ENCODE measurements around the gene GABRG3. TPM values are rescaled to one million over a fixed set of nuclear protein-coding genes. Genes with fewer than 3 reads are reported as not detected.
"Not testable (repeated sequence)": the region's sequence is repeated elsewhere in the genome, so short reads cannot be mapped to it uniquely, and the experiment has no call there.

Gene GABRG3
- total and polyA plus RNA-seq, 4 experiments from 2014 or later: not detected

GRCh38 chr15:27176785-27177406, 205.9 kb downstream of the GABRG3 start:
- POLR2A ChIA-PET (ENCODE audit: partially characterized antibody): no interaction called here
- Mint-ChIP-seq H3K4me1 (no peaks in the 10 kb centered on the region), H3K9me3 (peaks cover 0 to 37% (median 22%) of the 10 kb centered on the region in 8 donors), H3K27me3 (no peaks in the 10 kb centered on the region), H3K4me3 (no peak overlapping the region), H3K36me3 (no peaks in the 10 kb centered on the region), H3K27ac (no peak overlapping the region)
- intact Hi-C loops (cut with micrococcal nuclease): no loop called here
- H3K27ac ChIP-seq (ENCODE audit: low read depth, low read length): no peak overlapping the region
- H3K27me3 ChIP-seq (ENCODE audit: insufficient read depth, low read length): no peaks in the 10 kb centered on the region
- H3K36me3 ChIP-seq (ENCODE audit: insufficient read depth, low read length): no peaks in the 10 kb centered on the region
- no peak overlapping the region for H3K4me3 ChIP-seq (ENCODE audit: low read length in 2 of 2)
- H3K4me1 ChIP-seq (ENCODE audit: insufficient read depth, low read length): no peaks in the 10 kb centered on the region
- H3K9me3 ChIP-seq (ENCODE audit: control insufficient read depth in 1 of 2, low read length in 2 of 2): peaks cover 0 to 6% of the 10 kb centered on the region in 2 donors
- CTCF ChIA-PET (ENCODE audit: partially characterized antibody): no interaction called here
- DNase-seq: no peak

DNA sequence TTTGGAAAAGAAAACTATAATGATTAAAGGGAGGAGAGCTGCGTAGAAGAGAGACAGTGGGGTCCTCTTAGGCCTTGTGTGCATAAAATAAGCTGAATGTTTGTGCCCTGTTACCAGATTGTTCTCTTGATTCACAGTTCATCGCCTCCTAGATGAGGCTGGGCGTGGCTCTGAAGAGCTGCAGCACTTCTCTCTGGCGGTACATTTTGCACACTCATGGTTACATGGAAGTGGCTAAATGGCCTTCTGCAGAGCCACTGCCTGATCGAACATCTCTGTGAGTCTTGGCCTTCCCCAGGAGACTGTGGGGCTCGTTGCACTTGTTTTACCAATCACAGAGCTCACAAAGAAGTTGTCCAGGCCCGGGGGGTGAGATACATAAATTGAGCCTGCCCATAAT, 208.8 kb downstream of the GABRG3 start:
- Histone ChIP-seq H3K36me3 (ENCODE audit: insufficient read depth, low read length) (no peaks in the 10 kb centered on the region), H3K4me3 (ENCODE audit: low read length in 2 of 2) (no peak overlapping the region), H3K9me3 (ENCODE audit: control insufficient read depth in 1 of 2, low read length in 2 of 2) (peaks cover 0 to 6% of the 10 kb centered on the region in 2 donors), H3K27me3 (ENCODE audit: insufficient read depth, low read length) (no peaks in the 10 kb centered on the region), H3K27ac (ENCODE audit: low read depth, low read length) (no peak overlapping the region), H3K4me1 (ENCODE audit: insufficient read depth, low read length) (no peaks in the 10 kb centered on the region)
- ChIA-PET POLR2A (ENCODE audit: partially characterized antibody) (no interaction called here), CTCF (ENCODE audit: partially characterized antibody) (no interaction called here)
- no peak for DNase-seq
- H3K36me3 Mint-ChIP-seq: no peaks in the 10 kb centered on the region
- no peak overlapping the region for H3K4me3 Mint-ChIP-seq
- H3K27ac Mint-ChIP-seq: no peak overlapping the region
- intact Hi-C loops (cut with micrococcal nuclease): no loop called here
- H3K4me1 Mint-ChIP-seq: no peaks in the 10 kb centered on the region
- H3K9me3 Mint-ChIP-seq: peaks cover 0 to 34% (median 20%) of the 10 kb centered on the region in 8 donors
- no peaks in the 10 kb centered on the region for H3K27me3 Mint-ChIP-seq

- no peak for DNase-seq
- intact Hi-C loops (cut with micrococcal nuclease): no loop called here
- H3K36me3 Mint-ChIP-seq: no peaks in the 10 kb centered on the region
- H3K4me3 ChIP-seq (ENCODE audit: low read length in 2 of 2): no peak overlapping the region
- CTCF ChIA-PET (ENCODE audit: partially characterized antibody): no interaction called here
- peaks cover 0 to 27% (median 8%) of the 10 kb centered on the region in 8 donors for H3K9me3 Mint-ChIP-seq
- POLR2A ChIA-PET (ENCODE audit: partially characterized antibody): no interaction called here
- H3K27ac Mint-ChIP-seq: no peak overlapping the region
- no peaks in the 10 kb centered on the region for H3K9me3 ChIP-seq (ENCODE audit: control insufficient read depth in 1 of 2, low read length in 2 of 2)
- H3K4me3 Mint-ChIP-seq: no peak overlapping the region
- H3K4me1 ChIP-seq (ENCODE audit: insufficient read depth, low read length): no peaks in the 10 kb centered on the region
- H3K27ac ChIP-seq (ENCODE audit: low read depth, low read length): no peak overlapping the region
- no peaks in the 10 kb centered on the region for H3K27me3 Mint-ChIP-seq
- no peaks in the 10 kb centered on the region for H3K27me3 ChIP-seq (ENCODE audit: insufficient read depth, low read length)
- H3K4me1 Mint-ChIP-seq: no peaks in the 10 kb centered on the region
- H3K36me3 ChIP-seq (ENCODE audit: insufficient read depth, low read length): no peaks in the 10 kb centered on the region
Measured at GRCh38 chr15:27182561-27183110, 211.7 kb downstream of the GABRG3 start.

DNA sequence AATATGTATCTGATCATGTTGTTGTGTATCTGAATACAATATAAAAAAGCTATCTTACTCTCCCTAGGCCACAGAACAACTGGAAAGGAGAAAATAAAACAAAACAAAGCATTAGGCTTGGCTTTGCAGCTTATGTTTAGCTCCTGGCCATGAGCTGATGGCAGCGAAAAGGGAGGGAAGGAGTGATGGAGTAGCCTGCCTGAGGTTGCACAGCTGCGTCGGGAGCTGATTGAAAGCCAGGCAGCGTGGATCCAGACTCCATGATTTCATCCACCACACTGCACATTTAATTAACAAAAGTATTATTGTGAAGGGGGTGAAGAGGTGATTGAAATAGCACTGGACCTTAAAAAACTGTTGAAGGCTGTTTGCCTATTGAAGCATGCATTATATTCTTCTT, 212.2 kb downstream of the GABRG3 start:
- no peaks in the 10 kb centered on the region for H3K36me3 ChIP-seq (ENCODE audit: insufficient read depth, low read length)
- no peaks in the 10 kb centered on the region for H3K9me3 ChIP-seq (ENCODE audit: control insufficient read depth in 1 of 2, low read length in 2 of 2)
- no peaks in the 10 kb centered on the region for H3K4me1 Mint-ChIP-seq
- no peaks in the 10 kb centered on the region for H3K27me3 ChIP-seq (ENCODE audit: insufficient read depth, low read length)
- no peaks in the 10 kb centered on the region for H3K36me3 Mint-ChIP-seq
- no peak overlapping the region for H3K4me3 Mint-ChIP-seq
- no peaks in the 10 kb centered on the region for H3K27me3 Mint-ChIP-seq
- no peak for DNase-seq
- ChIA-PET POLR2A (ENCODE audit: partially characterized antibody) (no interaction called here), CTCF (ENCODE audit: partially characterized antibody) (no interaction called here)
- H3K9me3 Mint-ChIP-seq: peaks cover 0 to 21% (median 7%) of the 10 kb centered on the region in 8 donors
- no peak overlapping the region for H3K4me3 ChIP-seq (ENCODE audit: low read length in 2 of 2)
- H3K4me1 ChIP-seq (ENCODE audit: insufficient read depth, low read length): no peaks in the 10 kb centered on the region
- H3K27ac Mint-ChIP-seq: no peak overlapping the region
- H3K27ac ChIP-seq (ENCODE audit: low read depth, low read length): no peak overlapping the region
- intact Hi-C loops (cut with micrococcal nuclease): no loop called here

GRCh38 chr15:27191515-27191914, 220.5 kb downstream of the GABRG3 start:
- H3K4me1 ChIP-seq (ENCODE audit: insufficient read depth, low read length); intact Hi-C loops (cut with micrococcal nuclease); H3K36me3 ChIP-seq (ENCODE audit: insufficient read depth, low read length); H3K4me3 Mint-ChIP-seq; H3K27me3 ChIP-seq (ENCODE audit: insufficient read depth, low read length); H3K4me1 Mint-ChIP-seq; CTCF ChIA-PET (ENCODE audit: partially characterized antibody); DNase-seq; H3K9me3 ChIP-seq (ENCODE audit: control insufficient read depth in 1 of 2, low read length in 2 of 2); H3K27me3 Mint-ChIP-seq; H3K4me3 ChIP-seq (ENCODE audit: low read length in 2 of 2); H3K27ac Mint-ChIP-seq; H3K27ac ChIP-seq (ENCODE audit: low read depth, low read length); POLR2A ChIA-PET (ENCODE audit: partially characterized antibody); H3K36me3 Mint-ChIP-seq: not testable (repeated sequence)
- H3K9me3 Mint-ChIP-seq: peaks cover 0 to 21% (median 9%) of the 10 kb centered on the region in 8 donors

DNA sequence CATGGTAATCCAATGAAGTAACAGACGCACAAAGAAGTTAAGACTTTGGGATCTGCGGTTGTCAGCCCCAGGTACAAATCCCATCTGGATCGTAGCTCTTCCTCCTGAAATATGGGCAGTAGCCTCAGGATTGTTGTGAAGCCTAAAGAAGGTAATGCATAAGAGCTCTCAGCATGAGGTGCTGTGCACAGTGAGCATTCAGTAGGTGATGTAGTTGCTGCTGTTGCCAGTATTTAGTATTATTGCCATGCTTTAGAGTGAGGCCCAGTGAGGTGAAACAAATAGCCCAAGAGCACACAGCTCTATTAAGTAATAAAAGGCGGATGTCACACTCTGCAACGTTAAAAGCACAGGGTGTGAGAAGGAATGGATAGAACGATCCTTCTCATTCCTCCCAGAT, 225.7 kb downstream of the GABRG3 start:
- intact Hi-C loops (cut with micrococcal nuclease): no loop called here
- H3K9me3 Mint-ChIP-seq: peaks cover 5 to 17% (median 9%) of the 10 kb centered on the region in 8 donors
- DNase-seq: no peak
- H3K27ac Mint-ChIP-seq: no peak overlapping the region
- H3K4me3 Mint-ChIP-seq: no peak overlapping the region
- Histone ChIP-seq H3K4me1 (ENCODE audit: insufficient read depth, low read length) (no peaks in the 10 kb centered on the region), H3K27me3 (ENCODE audit: insufficient read depth, low read length) (no peaks in the 10 kb centered on the region), H3K9me3 (ENCODE audit: control insufficient read depth in 1 of 2, low read length in 2 of 2) (no peaks in the 10 kb centered on the region), H3K4me3 (ENCODE audit: low read length in 2 of 2) (no peak overlapping the region), H3K36me3 (ENCODE audit: insufficient read depth, low read length) (no peaks in the 10 kb centered on the region), H3K27ac (ENCODE audit: low read depth, low read length) (no peak overlapping the region)
- no peaks in the 10 kb centered on the region for H3K4me1 Mint-ChIP-seq
- POLR2A ChIA-PET (ENCODE audit: partially characterized antibody): no interaction called here
- CTCF ChIA-PET (ENCODE audit: partially characterized antibody): no interaction called here
- no peaks in the 10 kb centered on the region for H3K36me3 Mint-ChIP-seq
- H3K27me3 Mint-ChIP-seq: no peaks in the 10 kb centered on the region

- H3K4me3 ChIP-seq (ENCODE audit: low read length in 2 of 2): no peak overlapping the region
- no peaks in the 10 kb centered on the region for H3K4me1 ChIP-seq (ENCODE audit: insufficient read depth, low read length)
- no peak overlapping the region for H3K27ac ChIP-seq (ENCODE audit: low read depth, low read length)
- no peaks in the 10 kb centered on the region for H3K27me3 ChIP-seq (ENCODE audit: insufficient read depth, low read length)
- Mint-ChIP-seq H3K27me3 (no peaks in the 10 kb centered on the region), H3K9me3 (peaks cover 0 to 18% (median 10%) of the 10 kb centered on the region in 8 donors), H3K4me1 (no peaks in the 10 kb centered on the region), H3K27ac (no peak overlapping the region), H3K36me3 (no peaks in the 10 kb centered on the region), H3K4me3 (no peak overlapping the region)
- ChIA-PET CTCF (ENCODE audit: partially characterized antibody) (no interaction called here), POLR2A (ENCODE audit: partially characterized antibody) (no interaction called here)
- no peaks in the 10 kb centered on the region for H3K36me3 ChIP-seq (ENCODE audit: insufficient read depth, low read length)
- intact Hi-C loops (cut with micrococcal nuclease): no loop called here
- no peak for DNase-seq
- H3K9me3 ChIP-seq (ENCODE audit: control insufficient read depth in 1 of 2, low read length in 2 of 2): no peaks in the 10 kb centered on the region
Measured at GRCh38 chr15:27201425-27201824, 230.4 kb downstream of the GABRG3 start.

All from CD4-positive, alpha-beta memory T cell (primary cell).